GM12801 (cell line): ENCODE data around the gene FAM227B.

Experiments
- CTCF ChIP-seq: IDR thresholded peaks from one replicate; pipeline ENCODE4 v1.5.1; 2011; ENCODE audit warnings: control low read depth; ENCODE audit not compliant: insufficient read length; ENCODE audit errors: extremely low read depth

Gene FAM227B

GRCh38 chr15:49309889-49310288 lies 310.7 kb downstream of the FAM227B start:
- no peak for TF ChIP-seq CTCF

GRCh38 chr15:49308686-49309085 lies 311.9 kb downstream of the FAM227B start:
- no peak for TF ChIP-seq CTCF

GRCh38 chr15:49306551-49306950 lies 314.1 kb downstream of the FAM227B start:
- no peak for TF ChIP-seq CTCF

GRCh38 chr15:49303003-49303402 lies 317.6 kb downstream of the FAM227B start:
- no peak for TF ChIP-seq CTCF

GRCh38 chr15:49301562-49301961 lies 319.1 kb downstream of the FAM227B start:
- no peak for TF ChIP-seq CTCF

GRCh38 chr15:49300856-49301255 lies 319.8 kb downstream of the FAM227B start:
- TF ChIP-seq CTCF = no peak

GRCh38 chr15:49297584-49297983 lies 323.0 kb downstream of the FAM227B start:
- no peak for TF ChIP-seq CTCF

- no peak for TF ChIP-seq CTCF
These were observed 324.4 kb downstream of the FAM227B start for GRCh38 chr15:49296258-49296657.
